ENCODE results near the gene TFB1M. TPM values are rescaled to one million over a fixed set of nuclear protein-coding genes. Genes with fewer than 3 reads are reported as not detected.
"Not testable (repeated sequence)": the region's sequence is repeated elsewhere in the genome, so short reads cannot be mapped to it uniquely, and the experiment has no call there.

The TFB1M gene
- total RNA-seq, 1 donor from 2014 or later: 14.1 TPM

GRCh38 chr6:155329460-155330132 lies 15.3 kb upstream of the TFB1M start:
- no peak for DNase-seq

GRCh38 chr6:155328539-155329459 lies 14.5 kb upstream of the TFB1M start:
- no peak for DNase-seq

GRCh38 chr6:155328074-155328538 lies 13.8 kb upstream of the TFB1M start:
- DNase-seq: no peak

GRCh38 chr6:155327326-155328073 lies 13.2 kb upstream of the TFB1M start:
- DNase-seq: peak; percentile 88

GRCh38 chr6:155325700-155326516 lies 11.6 kb upstream of the TFB1M start:
- no peak for DNase-seq

- DNase-seq: no peak
Observed at GRCh38 chr6:155324993-155325392, 10.7 kb upstream of the TFB1M start.

GRCh38 chr6:155324172-155324571 lies 9.9 kb upstream of the TFB1M start:
- DNase-seq: no peak

- DNase-seq: no peak
Observed at GRCh38 chr6:155319902-155320301, 5.6 kb upstream of the TFB1M start.

GRCh38 chr6:155317186-155317585 lies 2.9 kb upstream of the TFB1M start:
- DNase-seq: no peak

- no peak for DNase-seq
Observed at GRCh38 chr6:155316419-155316818, 2.1 kb upstream of the TFB1M start.

- no peak for DNase-seq
Observed at GRCh38 chr6:155315516-155315871, 1.2 kb upstream of the TFB1M start.

GRCh38 chr6:155314773-155315515 lies 660 bp upstream of the TFB1M start:
- no peak for DNase-seq

- DNase-seq: peak; percentile 31
Observed at GRCh38 chr6:155313602-155314091, 637 bp downstream of the TFB1M start.

GRCh38 chr6:155312950-155313349 lies 1.3 kb downstream of the TFB1M start:
- not testable (repeated sequence) for DNase-seq

GRCh38 chr6:155311583-155311982 lies 2.7 kb downstream of the TFB1M start:
- no peak for DNase-seq

GRCh38 chr6:155311086-155311485 lies 3.2 kb downstream of the TFB1M start:
- no peak for DNase-seq

GRCh38 chr6:155310596-155310995 lies 3.7 kb downstream of the TFB1M start:
- no peak for DNase-seq

GRCh38 chr6:155309150-155309549 lies 5.1 kb downstream of the TFB1M start:
- DNase-seq: no peak

GRCh38 chr6:155306958-155307357 lies 7.3 kb downstream of the TFB1M start:
- DNase-seq: no peak

GRCh38 chr6:155303361-155303870 lies 10.9 kb downstream of the TFB1M start:
- no peak for DNase-seq

- no peak for DNase-seq
Observed at GRCh38 chr6:155301867-155302266, 12.4 kb downstream of the TFB1M start.

Measured in tongue (tissue), 2 donors.